ENCODE measurements around the gene GLT8D1.

The GLT8D1 gene

DNA sequence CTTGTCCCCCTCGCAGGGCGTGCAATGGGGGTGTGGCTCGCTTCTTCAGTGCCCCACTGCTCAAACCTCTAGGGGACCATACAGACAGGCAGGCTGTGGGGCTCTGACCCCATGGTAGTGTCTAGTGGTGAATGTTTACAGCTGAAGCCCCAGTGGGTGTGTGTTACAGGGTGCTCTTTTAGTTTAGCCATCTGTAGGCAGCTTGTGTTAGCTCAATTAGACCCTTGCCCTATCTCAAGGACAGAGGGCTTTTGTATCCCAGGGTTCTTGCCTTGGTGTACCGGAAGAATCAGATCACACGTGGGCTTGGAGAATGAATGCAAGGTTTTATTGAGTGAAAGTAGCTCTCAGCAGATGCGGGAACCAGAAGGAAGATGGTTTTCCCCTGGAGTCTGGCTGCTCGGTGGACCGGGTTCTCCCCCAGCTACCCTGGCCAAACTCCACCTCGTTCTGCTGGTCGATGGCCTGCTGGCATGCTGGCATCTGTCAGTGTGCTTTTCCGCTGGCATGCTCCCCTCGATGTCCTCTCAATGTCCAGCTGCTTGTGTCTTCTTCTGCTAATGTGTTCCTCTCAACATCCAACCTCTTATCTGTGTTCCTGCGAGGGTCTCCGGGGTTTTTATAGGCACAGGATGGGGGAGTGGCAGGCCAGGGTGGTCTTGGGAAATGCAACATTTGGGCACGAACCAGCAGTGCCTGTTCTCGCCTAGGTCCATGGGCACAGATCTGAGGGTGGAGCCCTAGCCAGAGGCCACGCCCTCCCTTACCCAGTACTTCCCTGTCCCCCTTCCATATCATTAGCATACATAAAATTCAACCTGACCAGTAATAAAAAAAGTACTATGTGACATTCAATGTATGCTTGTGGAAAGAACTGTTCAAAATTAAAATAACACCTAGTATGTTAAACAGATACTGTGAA lies 7.0 kb upstream of the GLT8D1 start:
- no peak for DNase-seq (ENCODE audit: low read depth, low spot score)

DNA sequence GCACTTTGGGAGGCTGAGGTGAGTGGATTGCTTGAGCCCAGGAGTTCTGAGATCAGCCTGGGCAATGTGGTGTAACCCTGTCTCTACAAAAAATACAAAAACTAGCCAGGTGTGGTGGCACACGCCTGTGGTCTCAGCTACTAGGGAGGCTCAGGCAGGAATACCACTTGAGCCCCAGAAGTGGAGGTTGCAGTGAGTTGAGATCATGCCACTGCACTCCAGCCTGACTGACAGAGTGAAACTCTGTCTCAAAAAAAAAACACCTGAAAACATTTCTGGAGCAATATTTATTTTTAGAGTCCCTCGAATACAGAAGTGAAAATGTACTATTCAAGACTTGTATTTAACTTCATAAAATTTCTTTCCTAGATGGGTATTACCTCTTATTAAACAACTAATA lies 4.9 kb upstream of the GLT8D1 start:
- DNase-seq (ENCODE audit: low read depth, low spot score), result no peak

- DNase-seq (ENCODE audit: low read depth, low spot score), result no peak
Observed at GRCh38 chr3:52707585-52707984, 2.0 kb upstream of the GLT8D1 start.

GRCh38 chr3:52705438-52705687 lies 228 bp downstream of the GLT8D1 start:
- no peak for DNase-seq (ENCODE audit: low read depth, low spot score)

DNA sequence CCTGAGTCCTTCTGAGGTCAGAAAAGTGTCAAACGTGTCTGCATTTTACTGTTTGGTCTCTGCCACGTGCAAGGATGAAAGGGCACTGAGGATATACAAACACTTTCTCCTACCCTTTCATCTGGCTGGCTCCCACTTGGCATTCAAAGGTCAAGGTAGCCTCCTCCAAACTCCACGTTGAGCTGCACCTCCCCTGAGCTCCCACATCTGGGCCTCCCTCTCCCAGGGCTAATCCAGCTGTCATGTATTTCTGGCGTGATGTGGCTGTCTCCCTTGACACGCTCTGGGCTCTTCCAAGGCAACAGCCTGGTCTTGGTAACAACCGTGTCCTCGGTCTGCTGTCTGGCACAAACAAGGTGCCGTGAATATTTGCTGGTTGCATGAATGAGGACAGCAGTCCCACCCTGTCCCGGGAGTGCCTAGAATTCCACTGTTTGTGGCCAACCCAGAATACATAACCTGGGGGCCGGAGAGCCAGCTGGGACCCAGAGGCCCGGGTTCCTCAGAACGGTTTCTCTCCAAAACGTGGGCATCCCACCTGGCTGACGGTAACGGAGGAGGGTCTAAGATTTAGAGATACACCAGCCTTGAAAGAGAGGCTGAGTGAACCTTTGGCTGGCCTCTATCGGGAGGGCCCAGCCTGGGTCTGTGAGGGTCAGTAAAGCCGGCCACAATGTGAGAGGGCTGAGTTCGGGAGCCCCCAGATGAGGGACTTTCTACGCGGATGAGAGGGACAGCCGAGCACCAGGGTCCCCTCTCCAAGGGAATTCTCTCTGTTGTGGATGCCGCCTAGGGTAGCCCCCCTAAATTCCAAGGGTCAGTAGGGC lies 767 bp downstream of the GLT8D1 start:
- DNase-seq (ENCODE audit: low read depth, low spot score), result no peak

DNA sequence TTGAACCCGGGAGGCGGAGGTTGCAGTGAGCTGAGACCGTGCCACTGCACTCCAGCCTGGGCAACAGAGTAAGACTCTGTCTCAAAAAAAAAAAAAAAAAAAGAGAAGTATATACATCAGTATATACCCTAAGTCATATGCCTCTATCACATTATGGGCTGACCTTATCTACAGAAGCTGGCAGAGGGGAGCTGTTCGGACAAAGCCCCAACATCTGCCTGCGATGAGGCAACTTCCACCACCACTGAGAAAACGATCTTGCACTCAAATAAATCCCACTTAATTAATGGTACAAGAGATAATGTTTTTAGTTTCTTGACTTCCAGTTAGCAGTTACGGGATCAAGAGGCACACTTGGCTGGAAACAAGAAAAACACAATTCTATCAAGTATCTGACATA lies 2.2 kb downstream of the GLT8D1 start:
- no peak for DNase-seq (ENCODE audit: low read depth, low spot score)

DNA sequence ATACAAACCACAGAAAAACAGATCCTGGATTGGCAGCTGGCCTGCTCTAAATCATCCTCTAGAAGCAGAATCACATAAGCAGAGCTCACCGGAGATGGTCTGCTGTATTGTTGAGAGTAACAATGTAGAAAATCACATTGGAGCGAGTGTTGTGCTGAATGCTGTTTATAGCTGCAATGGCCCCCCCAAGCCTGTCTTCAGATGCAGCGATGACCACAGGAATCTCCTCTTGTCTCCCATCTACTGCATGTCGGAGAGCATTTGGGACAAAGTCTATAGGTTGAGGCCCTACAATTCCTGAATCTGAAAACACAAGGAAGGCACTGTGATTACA lies 8.0 kb downstream of the GLT8D1 start:
- no peak for DNase-seq (ENCODE audit: low read depth, low spot score)

- DNase-seq (ENCODE audit: low read depth, low spot score), result no peak
Observed at GRCh38 chr3:52696830-52697631, 8.6 kb downstream of the GLT8D1 start.

DNA sequence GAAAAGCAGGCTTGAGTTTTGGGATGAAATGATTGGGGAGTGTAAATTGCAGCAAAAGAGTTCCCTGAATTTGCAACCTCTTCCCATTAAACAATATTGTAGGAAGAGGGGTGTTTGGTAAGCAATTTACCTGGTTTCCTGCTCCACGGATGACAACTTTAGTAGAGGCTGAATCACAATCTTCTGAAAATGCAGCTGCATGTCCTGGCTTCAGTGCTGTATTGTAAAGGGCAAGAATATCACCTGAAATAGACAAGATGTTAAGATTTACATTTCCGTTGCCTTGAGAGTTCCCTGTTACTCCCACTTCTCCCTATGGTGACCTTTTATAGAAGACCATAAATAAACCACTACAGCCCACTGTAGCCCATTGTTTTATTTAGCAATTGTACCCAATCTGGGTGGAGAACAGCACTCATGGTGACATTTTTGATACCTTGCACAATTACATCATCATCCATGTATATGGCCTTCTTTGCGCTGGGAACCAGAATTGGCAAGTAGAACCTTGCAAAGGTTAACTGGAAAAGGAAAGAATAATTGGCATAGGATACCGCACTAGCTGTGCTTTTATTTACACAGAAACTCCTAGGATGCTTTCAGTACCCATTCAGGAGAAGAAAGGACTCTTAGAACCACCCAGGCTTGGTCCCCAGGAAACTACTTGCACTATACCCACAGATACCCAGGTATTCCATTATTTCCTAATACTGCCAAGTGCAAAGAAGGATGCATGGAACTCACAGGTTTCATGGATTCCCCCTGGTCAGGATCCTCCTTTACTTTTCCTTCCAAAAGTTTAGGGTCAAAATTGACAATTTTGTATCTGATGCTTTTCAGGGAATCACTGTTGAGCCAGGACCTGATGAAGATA lies 9.6 kb downstream of the GLT8D1 start:
- no peak for DNase-seq (ENCODE audit: low read depth, low spot score)

GRCh38 chr3:52694528-52695189 lies 10.9 kb downstream of the GLT8D1 start:
- no peak for DNase-seq (ENCODE audit: low read depth, low spot score)

- DNase-seq (ENCODE audit: low read depth, low spot score), result no peak
Observed at GRCh38 chr3:52693071-52693470, 12.5 kb downstream of the GLT8D1 start.

- DNase-seq (ENCODE audit: low read depth, low spot score), result no peak
Observed at GRCh38 chr3:52690560-52690959, 15.0 kb downstream of the GLT8D1 start.

GRCh38 chr3:52689151-52689550 lies 16.4 kb downstream of the GLT8D1 start:
- no peak for DNase-seq (ENCODE audit: low read depth, low spot score)

- no peak for DNase-seq (ENCODE audit: low read depth, low spot score)
Observed at GRCh38 chr3:52688266-52688665, 17.3 kb downstream of the GLT8D1 start.

GRCh38 chr3:52685709-52686691 lies 19.6 kb downstream of the GLT8D1 start, which contains the start of the genes GNL3 and PBRM1:
TSS of gene GNL3 (plus strand) at chr3:52686032. CDS start at chr3:52686093, 61 bp downstream.
TSS of gene PBRM1 (minus strand) at chr3:52685913.
- DNase-seq (ENCODE audit: low read depth, low spot score), result peak; percentile 89

- DNase-seq (ENCODE audit: low read depth, low spot score), result no peak
Observed at GRCh38 chr3:52685285-52685708, 20.3 kb downstream of the GLT8D1 start.

- no peak for DNase-seq (ENCODE audit: low read depth, low spot score)
Observed at GRCh38 chr3:52684184-52684583, 21.4 kb downstream of the GLT8D1 start.

DNA sequence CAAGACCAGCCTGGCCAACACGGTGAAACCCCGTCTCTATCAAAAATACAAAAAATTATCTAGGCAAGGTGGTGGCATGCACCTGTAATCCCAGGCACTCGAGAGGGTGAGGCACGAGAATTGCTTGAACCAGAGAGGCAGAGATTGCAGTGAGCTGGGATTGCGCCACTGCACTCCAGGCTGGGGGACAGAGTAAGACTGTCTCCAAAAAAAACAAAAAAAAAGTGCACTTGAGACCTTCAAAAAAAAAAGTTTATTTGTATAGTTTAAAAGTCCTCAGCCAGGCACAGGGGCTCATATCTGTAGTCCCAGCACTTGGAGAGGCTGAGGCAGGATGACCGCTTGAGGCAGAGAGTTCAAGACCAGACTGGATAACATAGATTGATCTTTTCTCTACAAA lies 22.0 kb downstream of the GLT8D1 start:
- no peak for DNase-seq (ENCODE audit: low read depth, low spot score)

DNA sequence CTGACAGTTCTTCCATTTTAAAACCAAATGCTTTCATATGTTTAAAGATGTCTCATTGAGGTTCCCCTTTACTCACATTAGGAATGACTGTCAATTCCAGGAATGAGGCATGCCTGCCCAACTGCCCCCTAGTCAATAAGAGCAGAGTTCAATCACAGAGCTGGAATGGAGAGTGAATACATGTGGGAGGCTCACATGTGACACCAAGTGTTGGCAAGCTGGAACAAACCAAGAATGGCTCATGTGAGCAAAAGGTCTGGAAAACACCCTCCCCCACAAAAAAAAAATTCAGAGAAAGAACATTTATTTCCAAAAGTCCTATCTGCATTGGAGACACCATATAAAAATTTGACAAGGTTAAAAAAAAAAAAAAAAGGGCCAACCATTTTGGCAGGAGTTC lies 23.6 kb downstream of the GLT8D1 start:
- DNase-seq (ENCODE audit: low read depth, low spot score), result peak; percentile 43
